Left hindlimb (tissue), 1 donor: Measurements from ENCODE around the gene CPXM2.

ENCODE experiments used
- DNase-seq: peaks from one replicate; pipeline ENCODE4 v3.0.0-alpha.2; 2018

CPXM2 gene

DNA sequence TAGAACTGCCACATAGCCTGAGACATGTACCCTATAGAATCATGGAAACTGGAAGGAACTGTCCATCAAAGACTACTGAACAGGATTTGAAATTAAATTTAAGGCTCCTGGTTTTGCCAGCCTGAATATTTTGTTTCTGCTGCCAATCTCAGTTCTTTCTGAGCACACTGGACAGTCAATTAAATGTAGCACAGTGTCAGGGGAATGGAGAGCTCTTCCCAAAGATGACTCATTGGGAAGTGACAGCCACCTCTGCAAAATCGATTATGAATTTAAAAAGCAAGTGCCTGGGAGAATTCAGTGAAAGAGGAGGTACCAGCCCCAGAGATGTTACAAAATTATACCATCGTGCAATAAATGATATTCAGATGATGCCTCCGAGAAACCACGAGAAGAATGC is 47.8 kb downstream of the CPXM2 start:
- DNase-seq: no peak

DNA sequence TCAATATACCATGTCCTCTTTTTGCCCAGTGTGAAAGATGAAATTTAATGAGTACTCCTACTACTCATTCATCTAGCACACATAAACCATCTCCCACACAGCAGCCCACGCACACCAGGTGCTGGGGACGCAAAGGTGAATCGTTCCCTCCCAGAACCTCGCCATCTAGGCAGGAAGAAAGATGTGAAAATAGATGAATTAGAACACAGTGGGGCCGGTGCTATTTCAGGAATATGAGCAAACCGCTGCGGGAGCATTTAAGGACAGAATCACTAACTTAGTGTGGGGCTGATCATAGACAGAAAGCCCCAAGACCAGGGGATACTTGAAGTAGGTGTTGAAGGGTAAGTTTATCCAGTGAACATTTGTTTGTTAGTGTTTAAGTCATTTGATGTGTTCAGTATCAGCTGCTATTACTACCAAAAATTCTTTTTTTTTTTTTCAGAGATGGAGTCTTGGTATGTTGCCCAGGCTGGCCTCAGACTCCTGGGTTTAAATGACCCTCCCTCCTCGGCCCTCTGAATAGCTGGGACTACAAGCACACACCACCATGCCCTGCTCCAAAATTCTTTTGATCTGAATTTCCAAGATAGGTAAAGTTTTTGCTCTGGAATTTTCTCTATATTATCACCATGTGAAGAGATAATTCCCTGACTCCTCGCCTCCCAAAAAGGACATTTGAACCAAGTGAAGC is 48.8 kb downstream of the CPXM2 start:
- no peak for DNase-seq

DNA sequence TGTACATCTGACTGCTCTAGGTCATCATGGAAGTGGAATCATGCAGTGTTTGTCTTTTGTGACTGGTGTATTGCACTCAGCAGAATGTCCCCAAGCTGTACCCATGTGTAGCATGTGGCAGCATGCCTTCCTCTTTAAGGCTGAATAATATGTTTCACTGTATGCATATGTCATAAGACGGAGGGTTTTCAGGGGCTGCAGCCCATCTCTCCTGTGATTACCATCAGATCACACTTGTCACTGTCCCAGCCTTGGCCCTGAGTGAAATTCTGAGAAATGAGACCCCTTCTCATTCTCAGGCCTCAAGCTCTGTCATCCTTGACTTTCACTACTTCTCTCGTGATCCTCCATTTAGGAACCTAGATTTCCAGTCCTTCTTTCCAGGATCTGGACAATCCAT is 50.0 kb downstream of the CPXM2 start:
- no peak for DNase-seq

DNA sequence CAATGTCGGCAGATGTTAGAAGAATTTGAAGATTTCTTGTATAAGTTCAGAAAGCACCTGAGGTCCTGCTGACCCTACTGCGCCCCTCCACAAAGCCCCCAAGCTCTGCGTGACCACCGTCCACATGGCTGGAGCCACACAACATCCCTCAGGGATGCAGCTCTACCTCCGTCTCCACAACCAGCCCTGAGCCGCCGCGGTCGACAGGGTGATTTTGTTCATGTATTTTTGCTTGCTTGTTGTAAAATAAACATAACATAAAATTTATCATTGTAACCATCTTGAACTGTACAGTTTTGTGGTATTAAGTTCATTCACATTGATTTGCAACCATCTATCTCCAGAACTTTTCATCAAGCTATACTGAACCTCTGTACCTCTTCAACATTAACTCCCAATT is 50.5 kb downstream of the CPXM2 start:
- DNase-seq: no peak

DNA sequence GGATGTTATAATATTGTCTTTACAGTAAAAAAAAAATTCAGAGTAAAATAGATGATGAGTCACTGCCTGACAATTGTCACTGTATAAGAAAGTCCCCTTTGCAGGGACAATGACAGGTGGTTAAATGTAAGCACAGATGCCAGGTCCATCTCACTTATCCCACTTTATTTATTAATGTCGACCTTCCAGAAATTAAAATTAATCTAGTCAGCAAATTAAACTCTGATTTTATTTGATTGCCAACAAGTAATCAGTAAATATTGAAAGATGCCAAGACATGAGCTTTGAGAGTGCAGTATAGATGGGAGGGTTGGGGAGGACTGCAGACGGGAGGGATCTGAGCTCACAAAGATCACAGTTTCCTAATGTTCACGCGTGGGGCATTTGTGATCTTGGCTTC is 50.9 kb downstream of the CPXM2 start:
- DNase-seq: no peak

DNA sequence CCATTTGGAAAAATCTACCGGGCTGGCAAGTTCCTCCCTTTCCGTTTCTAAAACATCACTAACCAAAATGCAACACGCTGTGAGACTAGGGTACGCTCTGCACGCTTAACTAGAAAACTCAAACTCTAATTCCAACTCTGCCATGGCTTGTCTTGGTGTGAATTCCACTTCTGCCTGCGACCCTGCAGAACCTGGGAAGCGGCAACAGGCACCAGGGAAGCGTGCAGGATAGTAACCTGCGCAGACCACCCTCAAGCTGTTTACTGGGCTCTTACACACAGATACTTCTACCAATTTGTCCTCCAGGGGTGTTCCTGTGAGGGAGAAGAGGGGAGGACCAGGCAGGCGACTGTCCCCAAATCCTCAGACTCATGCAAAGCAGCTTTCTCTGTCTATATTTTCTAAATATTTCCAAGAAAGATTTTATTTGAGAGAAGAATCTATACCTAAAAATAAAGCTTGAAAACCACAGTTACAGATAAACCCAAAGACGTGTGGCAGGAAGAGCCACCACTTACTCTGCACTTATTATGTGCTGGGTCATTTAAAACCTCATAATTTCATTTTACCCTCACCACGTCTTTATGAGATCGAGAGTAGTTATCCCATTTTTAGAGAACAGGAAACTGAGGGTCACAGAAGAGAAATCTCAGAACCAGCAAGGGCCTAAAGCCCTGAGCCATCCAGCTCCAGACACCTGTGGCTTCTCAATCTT is 52.9 kb downstream of the CPXM2 start:
- DNase-seq: no peak

DNA sequence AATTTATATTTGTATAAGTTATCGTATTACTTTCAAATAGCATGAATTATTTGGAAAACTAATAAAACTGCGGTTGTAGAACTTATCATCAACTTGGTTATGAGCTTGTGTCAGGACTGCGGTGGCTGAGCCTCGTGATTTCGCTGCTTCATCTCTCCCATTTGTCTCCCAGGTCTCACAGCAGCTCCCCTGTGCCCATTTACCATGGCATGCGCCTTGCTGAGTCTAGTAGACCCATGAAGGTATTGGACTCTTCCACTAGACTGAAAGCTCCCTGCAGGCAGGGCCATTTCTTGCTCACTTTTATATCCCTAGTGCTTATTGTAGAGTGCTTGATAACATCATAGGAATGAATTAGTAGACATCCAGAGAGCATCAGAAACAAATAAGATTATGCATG is 53.9 kb downstream of the CPXM2 start:
- DNase-seq: no peak

DNA sequence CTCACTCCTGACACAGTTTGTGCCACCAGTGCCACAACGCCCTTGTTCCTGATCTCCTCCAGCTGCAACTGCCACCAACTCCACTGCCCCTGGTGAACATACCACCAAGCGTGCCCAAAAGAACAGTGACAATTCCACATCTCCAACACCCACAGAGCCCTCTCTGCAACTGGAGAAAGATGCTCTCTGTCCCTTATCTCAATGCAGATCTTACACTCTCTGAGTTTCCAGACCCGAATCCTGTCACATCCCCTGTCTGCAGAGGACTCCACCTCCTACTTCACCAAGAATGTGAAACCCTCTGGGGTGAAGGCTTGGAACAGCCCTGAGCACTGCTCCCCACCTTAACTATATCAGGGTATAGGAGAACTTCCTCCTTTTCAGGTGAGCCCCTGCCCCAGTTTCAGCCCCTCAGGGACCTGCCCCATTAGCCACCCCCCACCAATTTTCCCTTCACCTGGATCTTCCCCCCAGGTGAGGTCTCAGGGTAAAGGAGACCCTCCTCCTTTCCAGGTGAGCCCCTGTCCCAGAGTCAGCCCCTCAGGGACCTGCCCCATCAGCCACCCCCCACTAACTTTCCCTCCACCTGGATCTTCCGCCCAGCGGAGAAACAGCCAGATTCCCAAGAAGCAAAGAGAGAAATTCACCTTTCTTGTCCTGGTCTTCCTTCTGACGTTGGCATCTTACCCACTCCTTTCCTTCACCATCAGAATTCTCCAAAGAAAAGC is 55.0 kb downstream of the CPXM2 start:
- no peak for DNase-seq

DNA sequence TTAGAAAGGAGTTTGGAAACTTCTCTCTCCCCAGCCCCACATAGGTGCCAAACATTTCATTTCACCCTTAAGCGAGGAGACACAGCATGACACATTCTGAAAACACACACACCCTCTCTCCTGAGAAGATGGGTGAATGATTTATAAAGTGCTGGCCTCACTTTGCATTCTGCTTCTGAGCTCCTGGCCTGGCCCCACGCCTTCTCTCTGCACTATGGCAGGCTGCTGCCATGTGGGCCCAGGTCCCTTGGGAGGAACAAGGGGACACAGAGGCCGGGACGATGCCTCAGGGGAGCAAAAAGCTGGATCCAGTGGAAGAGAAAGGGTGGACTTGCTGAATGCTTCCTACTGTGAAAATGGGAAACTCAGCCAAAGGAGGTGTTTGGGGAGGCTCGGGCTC is 56.0 kb downstream of the CPXM2 start:
- DNase-seq: no peak

DNA sequence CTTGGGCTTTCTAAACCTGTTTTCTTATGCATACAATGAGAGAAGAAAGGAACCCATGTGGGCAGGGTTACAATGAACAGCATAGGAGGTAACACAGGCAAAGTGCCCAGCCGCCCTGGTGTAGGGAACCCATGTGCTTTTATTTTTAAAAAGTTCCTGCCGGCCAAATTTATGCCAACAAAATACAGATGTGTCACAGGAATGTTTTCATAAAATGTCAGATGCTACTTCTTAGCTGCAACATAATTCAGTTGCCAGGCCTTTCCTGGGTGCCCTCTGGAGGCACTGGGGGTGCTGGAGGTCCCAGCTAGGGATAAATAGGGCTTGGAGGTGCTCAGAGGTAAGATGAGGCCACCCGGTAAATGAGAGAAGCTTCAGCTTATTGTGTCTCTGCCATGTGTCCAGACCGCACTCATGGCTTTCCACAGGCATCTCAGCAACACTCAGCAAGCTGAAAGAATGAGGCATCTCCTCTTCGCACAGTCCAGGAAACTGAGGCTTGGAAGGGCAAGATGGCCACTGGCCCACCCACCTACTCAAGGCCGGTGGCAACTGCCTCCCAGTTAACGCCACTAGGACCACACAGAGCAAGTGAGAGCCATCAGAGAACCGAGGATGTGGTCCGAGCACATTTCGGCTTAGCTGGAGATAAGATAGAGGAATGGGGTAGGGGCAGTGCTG is 58.3 kb downstream of the CPXM2 start:
- no peak for DNase-seq

DNA sequence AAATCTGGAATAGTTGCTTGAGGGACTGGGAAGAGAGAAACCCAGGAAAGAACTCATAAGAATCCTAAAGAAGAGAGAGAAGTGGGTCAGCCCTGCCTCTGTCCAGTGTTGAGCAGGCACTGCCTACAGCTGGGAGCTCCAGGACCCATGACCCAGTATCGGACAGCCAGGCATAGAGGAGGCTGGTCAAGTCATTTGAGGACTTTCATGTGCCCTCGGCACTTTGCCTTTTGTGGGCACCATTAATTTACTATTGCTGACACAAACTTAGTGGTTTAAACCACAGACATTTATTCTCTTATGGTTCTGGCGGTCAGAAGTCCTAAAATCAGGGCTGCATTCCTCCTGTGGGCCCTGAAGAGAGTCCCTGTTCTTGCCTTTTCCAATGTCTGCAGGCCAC is 60.3 kb downstream of the CPXM2 start:
- no peak for DNase-seq

DNA sequence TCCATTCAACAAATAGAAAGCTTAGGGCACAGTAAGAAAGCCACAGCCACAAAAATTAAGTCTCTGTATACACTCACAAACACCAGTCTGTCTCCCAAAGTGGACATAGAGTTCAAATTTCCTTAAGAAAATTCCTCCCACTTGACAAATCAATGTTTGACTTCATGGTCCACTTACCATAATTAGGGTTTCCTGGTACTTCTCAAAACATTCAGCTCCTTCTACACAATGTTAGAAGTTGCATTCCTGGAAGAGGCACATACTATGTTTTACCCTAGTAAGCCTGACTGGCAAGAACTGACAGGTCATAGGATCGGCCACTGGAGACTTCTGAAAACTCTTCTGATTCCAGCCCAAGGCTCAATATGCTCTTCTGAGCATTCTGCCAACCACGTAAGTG is 70.5 kb downstream of the CPXM2 start:
- no peak for DNase-seq

DNA sequence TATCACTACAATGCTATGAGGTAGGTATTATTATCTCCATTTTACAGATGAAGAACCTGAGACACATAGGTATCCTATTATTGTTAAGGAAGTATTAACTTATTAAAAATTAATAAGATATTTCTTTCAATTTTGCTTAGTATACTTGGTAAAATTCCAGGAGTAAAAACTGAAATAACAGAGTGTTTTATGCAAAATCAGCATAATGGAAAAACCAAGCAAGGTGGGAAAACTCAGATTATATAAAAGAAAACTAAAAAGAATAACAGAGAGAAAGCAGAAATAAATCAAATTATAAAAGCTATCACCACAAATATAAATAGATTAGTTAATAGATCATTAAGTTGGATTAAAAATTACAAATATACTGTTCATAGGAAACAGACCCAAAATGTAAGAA is 82.0 kb downstream of the CPXM2 start:
- no peak for DNase-seq

DNA sequence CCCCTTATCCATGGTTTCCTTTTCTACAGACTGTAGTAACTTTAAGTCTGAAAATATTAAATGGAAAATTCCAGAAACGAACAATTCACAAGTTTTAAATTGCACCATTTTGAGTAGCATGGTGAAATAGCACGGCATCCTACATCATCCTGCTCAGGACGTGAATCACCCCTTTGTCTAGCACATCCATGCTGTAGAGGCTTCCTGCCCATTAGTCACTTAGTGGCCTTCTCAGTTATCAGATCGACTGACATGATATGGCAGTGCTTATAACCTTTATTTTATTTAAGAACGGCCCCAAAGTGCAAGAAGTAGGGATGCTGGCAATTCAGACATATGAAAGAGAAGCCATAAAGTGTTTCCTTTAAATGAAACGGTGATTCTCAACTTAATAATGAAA is 82.7 kb downstream of the CPXM2 start:
- DNase-seq: no peak

DNA sequence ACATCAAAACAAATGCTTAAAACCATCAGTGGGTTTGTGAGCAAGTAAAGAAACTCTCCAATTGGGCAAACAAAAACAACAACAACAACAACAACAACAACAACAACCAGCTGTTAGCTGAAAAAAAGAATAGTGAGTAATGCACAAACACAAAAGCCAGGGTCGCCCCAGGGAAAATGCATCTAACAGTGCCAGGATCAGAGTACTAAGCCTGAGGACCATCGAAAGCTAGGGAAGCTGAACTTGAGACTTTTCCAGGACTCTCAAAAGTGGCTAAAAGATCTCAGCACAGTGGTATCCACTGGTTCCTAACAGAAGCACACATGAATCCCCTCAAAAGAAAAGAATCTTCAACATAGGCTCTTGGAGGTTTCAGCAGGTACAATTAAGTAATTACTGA is 83.3 kb downstream of the CPXM2 start:
- no peak for DNase-seq

DNA sequence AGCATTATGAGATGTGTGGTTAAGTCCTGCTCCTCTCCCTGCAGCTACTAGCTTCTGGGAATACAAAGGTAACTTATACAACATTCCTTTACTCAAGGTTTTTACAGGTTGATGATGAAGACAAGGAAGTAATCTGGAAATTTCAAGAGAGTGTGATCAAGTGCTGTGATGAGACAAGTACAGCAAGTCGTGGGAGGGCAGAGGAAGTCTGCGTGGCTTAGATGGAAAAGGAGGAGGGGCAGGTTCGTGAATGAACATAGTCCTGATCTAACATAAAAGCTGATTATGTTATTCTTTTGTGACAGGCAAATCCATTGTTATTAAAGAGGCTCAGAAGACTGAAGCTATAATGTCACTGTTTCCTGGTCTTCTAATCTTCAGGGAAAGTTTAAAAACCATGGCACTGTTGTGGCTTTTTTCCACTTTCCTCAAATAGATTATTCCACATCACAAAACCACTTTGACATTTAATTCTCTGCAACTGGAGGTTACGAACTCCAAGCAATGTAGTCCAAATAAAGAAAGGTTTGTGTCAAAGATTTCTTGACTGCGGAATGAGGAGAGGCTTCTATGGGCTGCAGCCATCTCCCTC is 84.1 kb downstream of the CPXM2 start:
- no peak for DNase-seq

DNA sequence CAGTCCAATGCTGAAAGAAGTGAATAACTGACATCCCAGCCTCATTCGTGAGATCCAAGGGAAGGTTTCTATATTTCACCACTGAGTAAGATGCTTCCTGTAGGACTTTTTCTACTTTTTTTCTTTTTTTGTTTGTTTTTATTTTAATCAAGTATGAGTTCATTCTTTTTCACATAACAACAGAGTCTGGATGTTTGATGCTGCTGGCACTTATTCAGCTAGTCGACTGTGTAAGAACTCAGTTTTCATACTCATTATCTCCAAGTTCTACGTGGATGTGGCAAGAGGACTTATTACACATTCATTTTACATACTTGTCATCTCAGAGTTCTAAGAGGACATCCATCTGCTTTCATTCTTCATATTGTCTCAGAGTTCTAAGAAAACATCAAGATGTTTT is 86.9 kb downstream of the CPXM2 start:
- DNase-seq: no peak

DNA sequence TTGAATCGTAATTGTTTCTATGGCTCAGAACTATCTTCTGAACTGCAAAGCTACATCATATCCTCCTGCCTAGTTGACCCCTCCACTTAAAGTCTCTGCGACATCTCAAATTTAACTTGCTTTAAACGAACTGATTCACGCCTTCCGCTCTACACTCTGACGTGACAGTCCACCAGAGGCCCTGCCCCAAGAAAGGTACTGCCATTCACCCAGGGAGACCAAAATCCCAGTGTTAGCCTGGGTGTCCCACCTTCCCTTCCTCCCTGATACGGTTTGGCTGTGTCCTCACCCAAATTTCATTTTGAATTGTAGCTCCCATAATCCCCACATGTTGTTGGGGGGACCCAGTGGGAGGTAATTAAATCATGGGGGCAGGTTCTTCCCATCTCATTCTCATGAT is 90.8 kb downstream of the CPXM2 start:
- DNase-seq: no peak

DNA sequence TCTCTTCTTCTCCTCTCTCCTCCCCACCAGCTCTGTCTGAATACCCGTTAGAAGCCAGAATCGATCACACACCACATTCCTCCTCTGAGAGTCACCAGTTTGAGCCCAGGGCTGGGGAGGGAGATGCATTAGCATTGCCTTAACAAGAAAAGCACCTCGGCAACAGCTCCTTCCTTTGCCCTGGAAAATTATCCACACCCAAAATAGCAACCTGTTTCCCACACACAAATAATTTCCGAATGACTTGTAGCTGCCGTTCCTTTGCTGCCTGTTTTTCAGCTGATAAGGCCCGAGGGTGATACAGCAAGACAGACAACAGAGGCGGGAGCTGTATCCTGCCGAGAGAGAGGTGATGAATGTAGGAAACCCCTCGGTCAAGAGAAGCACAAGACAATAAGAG is 91.3 kb downstream of the CPXM2 start:
- peak; percentile 41 for DNase-seq

DNA sequence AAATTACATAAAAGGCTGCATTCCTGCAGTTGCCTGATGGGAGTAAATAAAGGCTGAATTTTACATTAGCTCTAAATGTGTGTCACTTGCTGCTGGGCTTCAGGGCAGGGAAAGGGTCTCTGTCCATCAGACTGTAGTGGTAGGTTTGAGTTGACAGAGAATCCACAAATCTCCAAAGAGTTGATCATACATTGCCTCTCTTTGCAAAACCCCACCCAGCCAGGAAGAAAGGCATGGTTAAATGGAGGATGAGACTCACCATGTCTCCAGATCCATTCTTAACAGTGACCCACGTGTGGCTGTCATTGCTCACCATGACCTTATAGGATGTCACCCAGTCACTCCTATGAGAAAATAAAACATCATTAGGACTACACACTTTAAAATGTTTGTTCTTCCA is 92.8 kb downstream of the CPXM2 start:
- DNase-seq: no peak

DNA sequence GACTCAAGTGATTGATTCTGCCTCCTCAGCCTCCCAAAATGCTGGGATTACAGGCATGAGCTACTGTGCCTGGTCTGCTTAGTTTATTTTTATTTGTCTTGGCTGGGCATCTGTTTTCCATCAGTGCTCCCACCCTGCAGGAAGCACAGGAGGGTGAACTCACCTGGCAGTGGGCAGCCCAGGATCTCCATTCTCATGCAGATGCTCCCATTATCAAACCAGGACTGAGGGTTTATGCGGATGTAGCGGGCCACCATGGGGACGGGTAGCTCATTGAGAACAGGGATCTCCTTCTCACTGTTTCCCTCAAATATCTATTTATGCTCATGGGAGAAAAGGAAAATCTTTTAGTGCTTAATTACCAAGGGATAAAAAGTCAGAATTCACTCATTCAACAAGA is 93.8 kb downstream of the CPXM2 start:
- DNase-seq: no peak

DNA sequence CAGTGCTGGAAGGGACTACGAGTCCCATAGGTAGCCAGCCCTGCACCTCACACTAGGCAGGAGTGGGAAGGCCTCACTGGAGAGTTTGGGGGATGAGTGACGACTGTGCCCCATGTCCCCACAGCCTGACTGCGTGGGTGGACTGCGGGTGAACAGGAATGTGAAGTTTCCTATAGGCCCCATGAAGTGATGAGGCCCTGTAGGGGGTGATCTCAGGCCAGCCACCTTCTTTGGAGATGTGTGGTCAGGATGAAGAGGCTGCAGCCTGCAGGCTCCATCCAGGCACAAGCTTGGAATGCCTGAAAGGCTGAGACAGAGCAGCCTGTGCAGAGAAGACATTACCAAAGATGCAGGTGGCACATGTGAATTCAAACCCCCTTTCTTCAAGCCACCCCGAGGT is 94.9 kb downstream of the CPXM2 start:
- DNase-seq: no peak

DNA sequence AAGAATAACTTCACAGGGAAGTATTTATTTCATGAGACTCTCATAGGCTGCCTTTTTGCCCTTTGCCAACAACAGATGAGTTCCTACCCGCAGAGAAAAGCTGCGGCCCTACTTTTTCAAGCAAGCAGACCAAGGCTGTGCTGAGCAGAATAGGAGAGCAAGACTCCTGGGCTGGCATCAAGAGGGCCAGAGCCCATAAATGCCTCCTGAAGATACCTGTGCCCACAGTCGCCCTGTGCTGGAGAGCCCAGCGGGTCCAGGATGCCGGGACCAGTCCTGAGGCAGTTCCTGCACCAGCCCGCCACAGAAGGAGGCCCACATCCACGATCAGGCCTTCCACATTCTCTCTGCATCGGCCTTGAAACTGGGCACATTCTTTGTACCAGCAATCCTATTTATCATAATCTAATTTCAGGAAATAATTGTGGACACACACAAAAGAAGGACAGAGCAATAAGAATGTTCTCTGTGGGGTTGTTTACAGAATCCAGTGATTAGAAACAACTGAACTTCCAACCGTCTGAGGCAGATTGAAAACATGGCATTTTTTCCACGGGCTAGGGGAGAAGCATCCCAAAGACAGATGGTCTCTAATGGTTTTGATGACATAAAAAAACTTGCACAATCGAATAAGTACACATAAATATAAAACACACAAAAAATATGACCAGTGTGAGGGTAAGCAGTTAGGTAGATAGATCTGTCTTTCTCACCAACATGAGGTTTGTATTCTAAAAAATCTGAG is 95.6 kb downstream of the CPXM2 start:
- DNase-seq: no peak
